GM12878 (cell line): ENCODE measurements around the gene LEKR1. TPM values are rescaled to one million over a fixed set of nuclear protein-coding genes. Genes with fewer than 3 reads are reported as not detected.

Experiments
- ATAC-seq: fragments of 200-7000 bp; cut with Tn5 transposase; 3 replicates; pipeline ENCODE4 v1.9.1; 2020; ENCODE audit warnings: mild to moderate bottlenecking, moderate library complexity
- BruUV-seq: library from RNA; stranded (reverse); fragments of 400-500 nt; replicated peaks from 2 replicates; lab custom pipeline; 2021; lab: Mats Ljungman, UMichigan
- CTCF ChIA-PET: fragments of 300-600 bp; sonication (Branson Sonifier 250); formaldehyde crosslinking; extraction: SDS; loops from one replicate; lab custom pipeline; 2021; ENCODE audit warnings: inconsistent platforms; lab: Yijun Ruan, JAX
- POLR2A ChIA-PET: fragments of 350-600 bp; formaldehyde crosslinking; extraction: SDS; loops from one replicate; lab custom pipeline; 2021; ENCODE audit warnings: inconsistent platforms; lab: Charles Lee
- RAD21 ChIA-PET: fragments of 300-600 bp; sonication (Branson Sonifier 250); formaldehyde crosslinking; loops from one replicate; lab custom pipeline; 2023; ENCODE audit warnings: antibody characterized with exemption; ENCODE audit not compliant: unreplicated experiment; lab: Charles Lee
- SMC1A ChIA-PET: fragments of 300-600 bp; sonication (Branson Sonifier 250); formaldehyde crosslinking; loops from one replicate; lab custom pipeline; 2023; ENCODE audit not compliant: unreplicated experiment, uncharacterized antibody; lab: Charles Lee
- DNase-seq: peaks from one replicate; pipeline ENCODE4 v3.0.0-alpha.2; 2011; ENCODE audit warnings: low read depth, low spot score
- FAIRE-seq: peaks from 3 replicates; lab custom pipeline; 2011; peaks lifted over from hg19 to GRCh38; lab: Jason Lieb, UNC
- H2AFZ ChIP-seq: 2 replicates; pipeline ENCODE4 v1.6.0; 2011; ENCODE audit warnings: low read depth, low read length, control low read depth; ENCODE audit not compliant: control insufficient read depth
- H3K27ac ChIP-seq: 2 replicates; pipeline ENCODE4 v1.5.1; 2011; ENCODE audit warnings: control low read depth; ENCODE audit not compliant: control insufficient read depth, insufficient read depth
- H3K27me3 ChIP-seq, 2 experiments: replicated peaks in 1 of 2; 2 replicates each; pipeline versions ENCODE4 v1.6.0 to v1.6.1; 2011; ENCODE audit warnings: low read length in 1 of 2; ENCODE audit not compliant: control insufficient read depth in 2 of 2, insufficient read depth in 2 of 2
- H3K36me3 ChIP-seq, 2 experiments: 2 replicates each; pipeline ENCODE4 v1.5.1; 2011; ENCODE audit warnings: low read length in 1 of 2; ENCODE audit not compliant: control insufficient read depth in 2 of 2, insufficient read depth in 2 of 2
- H3K4me1 ChIP-seq: 2 replicates; pipeline ENCODE4 v1.6.1; 2011; ENCODE audit warnings: mild to moderate bottlenecking, low read length, moderate library complexity, mixed read lengths; ENCODE audit not compliant: control insufficient read depth, insufficient read depth
- H3K4me2 ChIP-seq: 2 replicates; pipeline ENCODE4 v1.6.0; 2011; ENCODE audit warnings: control low read depth; ENCODE audit not compliant: control insufficient read depth, insufficient read depth
- H3K4me3 ChIP-seq: fragments of 200-600 bp; sonication (generic); 2 replicates; pipeline ENCODE4 v1.5.1; 2016
- H3K79me2 ChIP-seq: 2 replicates; pipeline ENCODE4 v1.6.0; 2011; ENCODE audit warnings: low read length; ENCODE audit not compliant: control insufficient read depth, insufficient read depth
- H3K9ac ChIP-seq: 2 replicates; pipeline ENCODE4 v1.8.0; 2011; ENCODE audit warnings: low read length, control low read depth, mixed read lengths; ENCODE audit not compliant: control insufficient read depth, insufficient read depth
- H3K9me3 ChIP-seq: replicated peaks from 3 replicates; pipeline ENCODE4 v1.5.1; 2011; ENCODE audit warnings: mild to moderate bottlenecking, low read length; ENCODE audit not compliant: control insufficient read depth, insufficient read depth
- H4K20me1 ChIP-seq: 2 replicates; pipeline ENCODE4 v1.6.0; 2011; ENCODE audit not compliant: control insufficient read depth, insufficient read depth
- CBX3 ChIP-seq: fragments of 200-600 bp; sonication (generic); IDR thresholded peaks from 2 replicates; pipeline ENCODE4 v1.6.1; 2016; ENCODE audit warnings: low read depth, borderline replicate concordance
- ETV6 ChIP-seq, 2 experiments: fragments of 450-650 bp in 1 of 2; IDR thresholded peaks in 1 of 2; conservative IDR thresholded peaks in 1 of 2; 2 replicates each; pipeline ENCODE4 v1.6.1; 2014; ENCODE audit warnings: antibody characterized with exemption in 1 of 2, borderline replicate concordance in 1 of 2, low read depth in 1 of 2, mild to moderate bottlenecking in 1 of 2, moderate library complexity in 1 of 2
- EZH2 ChIP-seq: IDR thresholded peaks from 2 replicates; pipeline ENCODE4 v1.6.1; 2012; ENCODE audit warnings: low read depth, mild to moderate bottlenecking, control low read depth, inconsistent platforms, low read length, borderline replicate concordance; ENCODE audit not compliant: control insufficient read depth
- FOXK2 ChIP-seq: fragments of 450-650 bp; IDR thresholded peaks from 2 replicates; pipeline ENCODE4 v1.6.1; 2017; ENCODE audit warnings: mild to moderate bottlenecking, moderate library complexity
- JUND ChIP-seq: IDR thresholded peaks from 2 replicates; pipeline ENCODE4 v1.6.1; 2012; ENCODE audit warnings: low read depth, mild to moderate bottlenecking, low read length, improper control_type of control experiment, moderate library complexity
- NBN ChIP-seq: fragments of 450-650 bp; IDR thresholded peaks from 2 replicates; pipeline ENCODE4 v1.6.1; 2016
- NR2C1 ChIP-seq: fragments of 450-650 bp; IDR thresholded peaks from 2 replicates; pipeline ENCODE4 v1.6.1; 2017; ENCODE audit warnings: antibody characterized with exemption, mild to moderate bottlenecking, moderate library complexity
- TBL1XR1 ChIP-seq: IDR thresholded peaks from 2 replicates; pipeline ENCODE4 v1.6.1; 2012; ENCODE audit warnings: low read depth, low read length, improper control_type of control experiment
- WGBS: methylation state at CpG from one replicate; pipeline ENCODE4 v1.1.6; 2016; ENCODE audit warnings: low lambda C conversion rate; ENCODE audit not compliant: insufficient replicate concordance, insufficient coverage; ENCODE audit errors: missing lambda C conversion rate; 5-methylcytosine and 5-hydroxymethylcytosine counted together
- in situ Hi-C: fragments of 300-500 bp; cut with MboI; formaldehyde crosslinking; loops from 9 replicates; pipeline ENCODE4 v1.14.3; 2018; ENCODE audit warnings: mixed read lengths
- intact Hi-C: fragments of 100-400 bp; cut with micrococcal nuclease; formaldehyde crosslinking; loops from one replicate; pipeline ENCODE4 v1.14.2; 2022; ENCODE audit not compliant: unreplicated experiment
- polyA plus RNA-seq, 11 experiments: library from polyadenylated mRNA; depleted of rRNA in 4 of 11; unstranded in 6 of 11; stranded (reverse) in 5 of 11; fragments of >200 nt; fragmentation: Nextera tagmentation in 4 of 11; fragmentation: Illumina TruSeq in 1 of 11; extraction: Ambion mirVana in 4 of 11; extraction: Trizol in 1 of 11; gene quantifications; 1 replicate in 1 of 11; 2 replicates in 10 of 11; pipeline versions ENCODE4 v1.2.1 to v1.2.3, GENCODE V29; 2011 to 2016; ENCODE audit warnings: inconsistent platforms in 2 of 11, missing spikeins in 2 of 11, low read depth in 1 of 11
- total RNA-seq, 4 experiments: library from RNA; depleted of rRNA in 3 of 4; stranded (reverse); fragments of >200 nt in 3 of 4; fragmentation: Illumina TruSeq in 1 of 4; extraction: Trizol in 1 of 4; gene quantifications; 2 replicates each; pipeline versions ENCODE4 v1.2.1 to v1.2.3, GENCODE V29; 2013 to 2021
- TF ChIP-seq, protein P1 (sequence below): IDR thresholded peaks from 2 replicates; pipeline ENCODE4 v1.6.1; 2011; ENCODE audit warnings: borderline replicate concordance, low read depth, mild to moderate bottlenecking, moderate library complexity, mixed read lengths, low read length; ENCODE audit not compliant: insufficient read depth; ENCODE audit errors: extremely low read length

The LEKR1 gene
- total and polyA plus RNA-seq, 10 of the 15 experiments (the other 5 are each of a cell fraction or from before 2014, with no cell fraction given), result 0.48 to 3.2 (median 1.3) TPM

DNA sequence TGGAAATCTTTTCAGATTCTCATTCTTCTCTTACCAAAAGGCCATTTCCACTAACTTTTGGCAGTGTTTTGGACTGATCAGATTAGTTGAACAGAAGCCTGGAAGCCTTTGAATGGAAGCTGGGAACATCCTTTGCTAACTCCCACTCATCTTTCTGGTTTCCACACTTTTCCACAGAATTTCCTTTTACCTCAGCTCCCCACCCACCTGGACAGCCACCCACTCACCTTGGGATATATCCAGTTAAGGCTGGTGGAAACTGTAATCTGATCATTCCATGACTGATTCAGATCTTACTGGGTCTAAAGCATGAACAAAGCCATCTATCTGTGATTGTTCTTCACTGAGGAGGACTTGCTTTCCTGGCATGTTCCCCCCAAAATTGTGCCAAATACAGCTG, 214.3 kb downstream of the LEKR1 start:
- Histone ChIP-seq H3K27me3 (no peaks in the 10 kb centered on the region), H3K79me2 (no peaks in the 10 kb centered on the region), H4K20me1 (no peaks in the 10 kb centered on the region), H3K27ac (no peak overlapping the region), H3K36me3 (no peaks in the 10 kb centered on the region), H3K4me3 (no peak overlapping the region), H3K4me2 (no peak overlapping the region), H3K9me3 (peaks cover 2% of the 10 kb centered on the region; the same call in 2 of the 3 replicates), H3K4me1 (no peaks in the 10 kb centered on the region), H2AFZ (0 out of 2 replicates have a peak overlapping the region, but pooled peaks have one; percentile 2), H3K9ac (no peak overlapping the region)
- ChIA-PET POLR2A (no interaction called here), CTCF (no interaction called here), RAD21 (no interaction called here), SMC1A (interaction anchor here (0.8 kb wide), 1 partner anchor 10 kb away, joined by 3 read pairs; no protein-coding TSS in a partner anchor)
- FAIRE-seq, result no peak
- intact Hi-C loops, result no loop called here
- DNase-seq, result no peak
- TF ChIP-seq, protein P1, sequence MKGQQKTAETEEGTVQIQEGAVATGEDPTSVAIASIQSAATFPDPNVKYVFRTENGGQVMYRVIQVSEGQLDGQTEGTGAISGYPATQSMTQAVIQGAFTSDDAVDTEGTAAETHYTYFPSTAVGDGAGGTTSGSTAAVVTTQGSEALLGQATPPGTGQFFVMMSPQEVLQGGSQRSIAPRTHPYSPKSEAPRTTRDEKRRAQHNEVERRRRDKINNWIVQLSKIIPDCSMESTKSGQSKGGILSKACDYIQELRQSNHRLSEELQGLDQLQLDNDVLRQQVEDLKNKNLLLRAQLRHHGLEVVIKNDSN, result no peak
- TF ChIP-seq NR2C1, result no peak
- TF ChIP-seq NBN, result no peak
- BruUV-seq, result no TSS peak
- no peak for ATAC-seq
- in situ Hi-C loops, result no loop called here

GRCh38 chr3:157042226-157042625, 216.1 kb downstream of the LEKR1 start:
- Histone ChIP-seq H3K4me3 (no peak overlapping the region), H3K27ac (no peak overlapping the region), H3K9ac (no peak overlapping the region), H3K9me3 (peaks cover 5% of the 10 kb centered on the region; the same call in 2 of the 3 replicates), H3K4me1 (peaks cover 11% of the 10 kb centered on the region), H3K79me2 (no peaks in the 10 kb centered on the region)
- DNase-seq, result no peak
- BruUV-seq, result no TSS peak
- TF ChIP-seq JUND, result no peak
- no peak for TF ChIP-seq CBX3
- TF ChIP-seq ETV6 (conservative IDR thresholded peaks at IDR 0.05 in 1 of 2, IDR thresholded peaks at IDR 0.05 in 1 of 2; ENCODE audit: borderline replicate concordance in 1 of 2, low read depth in 1 of 2), result no peak
- no peak for TF ChIP-seq TBL1XR1
- no peak for TF ChIP-seq EZH2
- no peak for TF ChIP-seq FOXK2
- TF ChIP-seq, all 136 proteins: peak for 0
- H3K36me3 ChIP-seq, result no peaks in the 10 kb centered on the region
- ATAC-seq (no peak), FAIRE-seq (no peak)
- POLR2A ChIA-PET, result no interaction called here
- 95% methylated on average over 2 of the region's 2 CpGs for WGBS
- no peaks in the 10 kb centered on the region for H3K27me3 ChIP-seq
- RAD21 ChIA-PET, result no interaction called here
- intact Hi-C loops (no loop called here), in situ Hi-C loops (no loop called here)
- H4K20me1 ChIP-seq, result no peaks in the 10 kb centered on the region
- no peak overlapping the region for H3K4me2 ChIP-seq
- SMC1A ChIA-PET, result interaction anchor here (0.7 kb wide), 1 partner anchor 88 kb away, joined by 3 read pairs; no protein-coding TSS in a partner anchor
- CTCF ChIA-PET, result interaction anchor here (1.6 kb wide), 1 partner anchor 9 kb away, joined by 5 read pairs; no protein-coding TSS in a partner anchor
- no peak overlapping the region for H2AFZ ChIP-seq
